KBM-7 (cell line): ENCODE measurements around the gene TDRD12.
"Not testable (repeated sequence)": the region's sequence is repeated elsewhere in the genome, so short reads cannot be mapped to it uniquely, and the experiment has no call there.

Experiments
- DNase-seq: peaks from one replicate; pipeline ENCODE4 v3.0.0-alpha.2; 2015
- in situ Hi-C: fragments of 300-500 bp; cut with MboI; formaldehyde crosslinking; loops from 2 replicates; pipeline ENCODE4 v1.14.3; 2020; ENCODE audit warnings: low sequenced_read_pairs, low pct_unique_long_range_greater_than_20kb, mixed read lengths

Gene TDRD12

GRCh38 chr19:32691291-32691951 lies 28.1 kb upstream of the TDRD12 start, which contains the start of gene NUDT19:
Gene NUDT19, plus strand, starts transcription at chr19:32691821. Its CDS starts 140 bp downstream, at chr19:32691961.
- DNase-seq = peak; percentile 78
- in situ Hi-C loops = no loop called here

- in situ Hi-C loops = no loop called here
- DNase-seq = peak; percentile 64
These were observed 27.4 kb upstream of the TDRD12 start for GRCh38 chr19:32691952-32692726.

GRCh38 chr19:32692727-32693061 lies 26.9 kb upstream of the TDRD12 start:
- DNase-seq = no peak
- in situ Hi-C loops = no loop called here

GRCh38 chr19:32693151-32694108 lies 26.1 kb upstream of the TDRD12 start:
- DNase-seq = peak; percentile 86
- in situ Hi-C loops = not testable (repeated sequence)

GRCh38 chr19:32694316-32694715 lies 25.3 kb upstream of the TDRD12 start:
- in situ Hi-C loops, DNase-seq: not testable (repeated sequence)

GRCh38 chr19:32694851-32695250 lies 24.7 kb upstream of the TDRD12 start:
- DNase-seq, in situ Hi-C loops: not testable (repeated sequence)

GRCh38 chr19:32695506-32695905 lies 24.1 kb upstream of the TDRD12 start:
- in situ Hi-C loops = not testable (repeated sequence)
- peak; percentile 53 for DNase-seq

GRCh38 chr19:32696771-32697170 lies 22.8 kb upstream of the TDRD12 start:
- DNase-seq, in situ Hi-C loops: not testable (repeated sequence)

GRCh38 chr19:32700129-32700528 lies 19.4 kb upstream of the TDRD12 start:
- DNase-seq, in situ Hi-C loops: not testable (repeated sequence)

GRCh38 chr19:32702010-32702409 lies 17.6 kb upstream of the TDRD12 start:
- in situ Hi-C loops = no loop called here
- DNase-seq = no peak

GRCh38 chr19:32704006-32704405 lies 15.6 kb upstream of the TDRD12 start:
- in situ Hi-C loops, DNase-seq: not testable (repeated sequence)

- no peak for DNase-seq
- in situ Hi-C loops = no loop called here
These were observed 11.1 kb upstream of the TDRD12 start for GRCh38 chr19:32708457-32708856.

- in situ Hi-C loops = no loop called here
- DNase-seq = no peak
These were observed 10.5 kb upstream of the TDRD12 start for GRCh38 chr19:32709032-32709431.

GRCh38 chr19:32711747-32712146 lies 7.8 kb upstream of the TDRD12 start:
- in situ Hi-C loops = no loop called here
- DNase-seq = no peak

- DNase-seq, in situ Hi-C loops: not testable (repeated sequence)
These were observed 3.4 kb upstream of the TDRD12 start for GRCh38 chr19:32716203-32716602.

- DNase-seq = no peak
- in situ Hi-C loops = no loop called here
These were observed 2.1 kb upstream of the TDRD12 start for GRCh38 chr19:32717496-32717895.

- no peak for DNase-seq
- in situ Hi-C loops = no loop called here
These were observed 1.3 kb upstream of the TDRD12 start for GRCh38 chr19:32718286-32718685.

GRCh38 chr19:32720216-32720935 lies 809 bp downstream of the TDRD12 start:
- DNase-seq = no peak
- in situ Hi-C loops = no loop called here

- no peak for DNase-seq
- in situ Hi-C loops = no loop called here
These were observed 1.3 kb downstream of the TDRD12 start for GRCh38 chr19:32720936-32721250.
